ENCODE results near the gene GFRA4. TPM values are rescaled to one million over a fixed set of nuclear protein-coding genes. Genes with fewer than 3 reads are reported as not detected.

Gene GFRA4
- total RNA-seq, 6 experiments from 2014 or later, result not detected

DNA sequence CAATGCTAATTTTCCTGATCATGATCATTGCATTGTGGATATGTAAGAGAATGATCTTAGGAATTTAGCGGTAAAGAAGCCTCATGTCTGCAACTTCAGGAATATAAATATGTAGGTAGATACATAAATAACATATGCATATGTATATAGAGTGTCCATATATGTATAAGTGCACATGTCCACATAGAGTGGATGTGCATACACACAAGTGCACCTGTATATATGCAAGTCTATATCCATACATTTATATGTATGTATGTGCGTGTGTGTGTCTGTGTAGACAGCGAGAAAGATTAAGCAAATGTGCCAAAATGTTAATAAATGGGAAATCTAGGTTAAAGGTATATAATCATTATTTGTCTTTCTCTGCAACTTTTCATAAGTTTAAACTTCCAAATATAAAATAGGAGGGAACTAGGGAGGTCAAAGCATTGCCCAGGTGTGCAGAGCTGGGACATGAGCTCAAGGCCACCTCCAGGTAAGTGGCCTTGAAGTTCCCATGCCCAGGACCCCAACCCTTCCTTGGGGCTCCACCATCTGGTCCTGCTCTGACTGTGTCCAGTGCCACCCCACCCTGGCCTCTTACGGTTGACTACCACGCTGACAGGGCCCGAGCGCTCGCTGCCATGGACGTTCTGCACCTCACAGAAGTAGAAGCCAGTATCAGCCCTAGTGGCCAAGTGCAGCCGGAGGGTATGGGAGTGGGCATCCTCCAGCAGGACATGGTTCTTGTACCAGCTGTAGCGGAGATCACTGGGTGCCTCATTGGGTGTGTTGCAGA, 39.6 kb upstream of the GFRA4 start:
- peaks cover 7% of the 10 kb centered on the region; the same call in 1 of the 2 replicates for H3K4me1 Mint-ChIP-seq (ENCODE audit: low read depth)
- DNase-seq, result no peak
- TF ChIP-seq, protein P1, sequence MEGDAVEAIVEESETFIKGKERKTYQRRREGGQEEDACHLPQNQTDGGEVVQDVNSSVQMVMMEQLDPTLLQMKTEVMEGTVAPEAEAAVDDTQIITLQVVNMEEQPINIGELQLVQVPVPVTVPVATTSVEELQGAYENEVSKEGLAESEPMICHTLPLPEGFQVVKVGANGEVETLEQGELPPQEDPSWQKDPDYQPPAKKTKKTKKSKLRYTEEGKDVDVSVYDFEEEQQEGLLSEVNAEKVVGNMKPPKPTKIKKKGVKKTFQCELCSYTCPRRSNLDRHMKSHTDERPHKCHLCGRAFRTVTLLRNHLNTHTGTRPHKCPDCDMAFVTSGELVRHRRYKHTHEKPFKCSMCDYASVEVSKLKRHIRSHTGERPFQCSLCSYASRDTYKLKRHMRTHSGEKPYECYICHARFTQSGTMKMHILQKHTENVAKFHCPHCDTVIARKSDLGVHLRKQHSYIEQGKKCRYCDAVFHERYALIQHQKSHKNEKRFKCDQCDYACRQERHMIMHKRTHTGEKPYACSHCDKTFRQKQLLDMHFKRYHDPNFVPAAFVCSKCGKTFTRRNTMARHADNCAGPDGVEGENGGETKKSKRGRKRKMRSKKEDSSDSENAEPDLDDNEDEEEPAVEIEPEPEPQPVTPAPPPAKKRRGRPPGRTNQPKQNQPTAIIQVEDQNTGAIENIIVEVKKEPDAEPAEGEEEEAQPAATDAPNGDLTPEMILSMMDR (IDR thresholded peaks at IDR 0.05), result no peak
- H3K27me3 Mint-ChIP-seq (ENCODE audit: insufficient read depth), result peaks cover 16% of the 10 kb centered on the region
- no peaks in the 10 kb centered on the region for H3K9me3 Mint-ChIP-seq
- H3K27ac Mint-ChIP-seq, result no peak overlapping the region
- no peak overlapping the region for H3K4me3 Mint-ChIP-seq
- no peaks in the 10 kb centered on the region for H3K36me3 Mint-ChIP-seq (ENCODE audit: low read depth)

DNA sequence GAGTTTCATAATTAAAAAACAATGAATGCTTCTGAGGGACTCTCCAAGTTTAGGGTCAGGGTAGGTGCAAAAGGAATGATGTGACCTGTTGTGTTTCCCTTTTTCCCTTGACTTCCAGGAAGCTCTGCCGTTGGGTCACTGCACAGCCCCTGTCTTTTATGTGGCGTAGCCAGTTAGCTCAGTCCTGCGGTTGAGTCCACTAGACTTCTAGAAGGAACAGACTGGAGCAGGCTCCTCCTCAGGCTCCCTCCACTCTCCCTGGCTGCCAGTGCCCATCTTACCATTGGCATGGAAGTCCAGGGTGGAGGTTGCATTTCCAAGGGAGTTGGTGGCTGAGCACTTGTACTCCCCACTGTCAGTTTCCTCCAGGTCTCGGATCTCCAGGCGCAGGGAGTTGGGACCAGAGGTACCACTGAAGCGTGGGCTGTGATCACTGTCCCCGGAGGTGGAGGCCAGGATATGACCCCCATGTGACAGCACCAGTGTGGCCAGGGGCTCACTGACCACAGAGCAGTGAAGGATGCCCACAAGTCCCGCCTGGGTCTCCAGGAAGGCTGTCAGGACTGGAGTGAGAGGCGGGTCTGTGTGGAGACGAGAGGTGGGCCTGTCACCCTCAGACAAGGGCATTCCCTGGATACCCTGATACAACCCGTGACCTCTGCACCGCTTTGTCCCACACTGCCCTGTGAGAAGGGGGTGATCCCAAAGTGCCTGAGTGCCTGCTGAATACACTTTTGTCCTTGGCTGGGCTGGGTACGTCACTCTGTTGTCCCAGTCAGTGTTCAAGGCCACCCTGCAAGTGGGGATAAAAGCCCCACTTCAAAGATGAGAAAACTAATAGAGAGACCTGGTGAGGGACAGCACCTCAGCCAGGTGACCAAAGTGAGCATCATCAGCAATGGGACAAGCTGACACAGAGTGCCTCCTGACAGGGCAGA, 38.1 kb upstream of the GFRA4 start:
- no peaks in the 10 kb centered on the region for H3K36me3 Mint-ChIP-seq (ENCODE audit: low read depth)
- no peaks in the 10 kb centered on the region for H3K4me1 Mint-ChIP-seq (ENCODE audit: low read depth)
- H3K4me3 Mint-ChIP-seq, result no peak overlapping the region
- H3K27ac Mint-ChIP-seq, result no peak overlapping the region
- H3K9me3 Mint-ChIP-seq, result no peaks in the 10 kb centered on the region
- no peak for DNase-seq
- H3K27me3 Mint-ChIP-seq (ENCODE audit: insufficient read depth), result peaks cover 20% of the 10 kb centered on the region
- TF ChIP-seq, protein P1 (IDR thresholded peaks at IDR 0.05), result no peak

DNA sequence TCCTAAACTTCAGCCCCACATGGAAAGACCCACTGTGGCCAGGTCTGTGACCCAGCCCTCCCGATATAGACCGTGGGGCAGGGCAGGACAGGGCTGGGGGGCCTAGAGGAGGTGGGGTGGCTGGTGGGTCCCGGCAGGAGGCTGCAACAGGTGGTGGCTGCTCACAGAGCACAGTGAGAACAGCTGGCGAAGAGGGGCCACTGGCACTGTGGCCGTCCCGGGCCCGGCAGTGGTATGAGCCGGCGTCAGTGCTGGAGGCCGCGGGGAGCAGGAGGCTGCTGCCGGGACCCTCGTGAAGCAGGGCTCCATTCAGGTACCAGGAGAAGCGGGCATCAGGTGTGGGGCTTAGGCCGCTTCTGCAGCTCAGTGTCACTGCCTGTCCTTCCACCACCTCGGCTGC, 35.8 kb upstream of the GFRA4 start:
- Mint-ChIP-seq H3K27ac (no peak overlapping the region), H3K4me3 (no peak overlapping the region), H3K27me3 (ENCODE audit: insufficient read depth) (peaks cover 16% of the 10 kb centered on the region), H3K9me3 (no peaks in the 10 kb centered on the region), H3K36me3 (ENCODE audit: low read depth) (no peaks in the 10 kb centered on the region), H3K4me1 (ENCODE audit: low read depth) (no peaks in the 10 kb centered on the region)
- DNase-seq, result no peak
- TF ChIP-seq, protein P1 (IDR thresholded peaks at IDR 0.05), result no peak

DNA sequence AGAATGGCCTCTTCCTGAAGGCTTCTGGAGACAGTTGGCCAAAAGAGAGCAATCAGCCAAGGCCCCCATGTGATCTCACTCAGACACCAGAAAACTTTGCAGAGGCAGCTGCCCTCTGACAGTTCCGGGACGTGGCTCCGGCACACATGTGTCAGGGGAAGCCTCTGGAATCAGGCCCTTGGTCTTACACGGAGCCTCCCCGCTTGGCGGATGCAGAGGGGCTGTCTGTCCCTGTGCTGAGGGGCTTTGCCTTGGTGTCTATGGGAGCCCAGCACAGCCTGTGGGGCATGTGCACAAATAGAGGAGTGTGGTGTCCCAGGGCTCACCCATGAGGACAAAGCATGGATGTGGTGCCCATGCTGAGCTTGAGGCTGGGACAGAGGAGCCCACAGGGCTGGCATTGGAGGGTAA, 35.4 kb upstream of the GFRA4 start:
- Mint-ChIP-seq H3K4me3 (no peak overlapping the region), H3K27me3 (ENCODE audit: insufficient read depth) (peaks cover 12% of the 10 kb centered on the region), H3K36me3 (ENCODE audit: low read depth) (no peaks in the 10 kb centered on the region), H3K4me1 (ENCODE audit: low read depth) (no peaks in the 10 kb centered on the region), H3K9me3 (no peaks in the 10 kb centered on the region), H3K27ac (no peak overlapping the region)
- TF ChIP-seq, protein P1 (IDR thresholded peaks at IDR 0.05), result no peak
- DNase-seq, result no peak

DNA sequence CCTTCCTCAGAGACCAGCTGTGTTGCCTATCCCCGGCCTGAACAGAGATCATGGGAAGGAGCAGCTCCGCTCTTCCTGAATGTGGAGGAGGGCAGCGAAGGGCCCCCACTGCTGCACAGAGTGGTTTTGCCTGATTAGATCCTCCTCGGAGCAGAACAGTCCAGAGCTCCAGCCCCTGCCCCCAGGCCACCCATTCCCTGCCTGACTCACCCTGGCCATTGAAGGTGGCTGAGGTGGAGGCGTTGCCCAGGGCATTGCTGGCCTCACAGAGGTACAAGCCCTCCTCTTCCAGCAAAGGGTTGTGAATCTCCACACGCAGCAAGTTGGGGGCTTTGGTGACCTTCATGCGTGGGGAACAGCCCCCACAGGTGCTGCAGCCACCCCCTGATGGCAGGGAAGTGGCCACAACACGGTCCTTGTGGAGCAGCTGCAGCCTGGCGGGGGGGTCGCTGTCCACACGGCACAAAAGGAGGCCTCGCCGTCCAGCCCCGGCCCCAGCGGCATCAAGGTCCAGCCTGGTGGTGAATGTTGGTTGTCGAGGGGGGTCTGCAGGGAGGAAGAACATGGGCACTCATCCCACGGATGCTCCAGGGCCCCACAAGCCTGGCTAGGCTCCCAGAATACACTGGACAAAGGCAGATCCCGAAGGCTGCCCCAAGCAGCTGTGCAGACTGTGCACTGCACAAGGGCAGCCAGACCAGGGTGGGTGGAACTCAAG, 34.5 kb upstream of the GFRA4 start:
- H3K27me3 Mint-ChIP-seq (ENCODE audit: insufficient read depth), result peaks cover 12% of the 10 kb centered on the region
- H3K27ac Mint-ChIP-seq, result no peak overlapping the region
- TF ChIP-seq, protein P1 (IDR thresholded peaks at IDR 0.05), result no peak
- H3K9me3 Mint-ChIP-seq, result no peaks in the 10 kb centered on the region
- DNase-seq, result no peak
- no peaks in the 10 kb centered on the region for H3K4me1 Mint-ChIP-seq (ENCODE audit: low read depth)
- H3K4me3 Mint-ChIP-seq, result no peak overlapping the region
- no peaks in the 10 kb centered on the region for H3K36me3 Mint-ChIP-seq (ENCODE audit: low read depth)
